DMS53 (cell line): Measurements from ENCODE around the gene SPDYE17.
"Not testable (repeated sequence)": the region's sequence is repeated elsewhere in the genome, so short reads cannot be mapped to it uniquely, and the experiment has no call there.

ENCODE experiments used
- DNase-seq: peaks from one replicate; lab custom pipeline; 2025; lab: John Stamatoyannopoulos, UW

SPDYE17 gene

GRCh38 chr7:76998764-76999450 lies 33.3 kb downstream of the SPDYE17 start:
- peak; percentile 31 for DNase-seq

- DNase-seq, result no peak
These were observed 33.9 kb downstream of the SPDYE17 start for GRCh38 chr7:76998285-76998589.

- peak; percentile 17 for DNase-seq
These were observed 34.5 kb downstream of the SPDYE17 start for GRCh38 chr7:76997381-76998284.

GRCh38 chr7:76996932-76997331 lies 35.2 kb downstream of the SPDYE17 start:
- not testable (repeated sequence) for DNase-seq

GRCh38 chr7:76994286-76994685 lies 37.9 kb downstream of the SPDYE17 start:
- not testable (repeated sequence) for DNase-seq

GRCh38 chr7:76993831-76994230 lies 38.3 kb downstream of the SPDYE17 start:
- DNase-seq, result not testable (repeated sequence)

- not testable (repeated sequence) for DNase-seq
These were observed 39.3 kb downstream of the SPDYE17 start for GRCh38 chr7:76992871-76993270.

- DNase-seq, result not testable (repeated sequence)
These were observed 40.0 kb downstream of the SPDYE17 start for GRCh38 chr7:76992204-76992603.

- DNase-seq, result not testable (repeated sequence)
These were observed 42.0 kb downstream of the SPDYE17 start for GRCh38 chr7:76990202-76990601.

GRCh38 chr7:76985924-76986717 lies 46.0 kb downstream of the SPDYE17 start:
- DNase-seq, result not testable (repeated sequence)

GRCh38 chr7:76984784-76985136 lies 47.4 kb downstream of the SPDYE17 start:
- DNase-seq, result not testable (repeated sequence)

GRCh38 chr7:76983937-76984783 lies 48.0 kb downstream of the SPDYE17 start:
- DNase-seq, result not testable (repeated sequence)

GRCh38 chr7:76983333-76983732 lies 48.8 kb downstream of the SPDYE17 start:
- not testable (repeated sequence) for DNase-seq

GRCh38 chr7:76982501-76982900 lies 49.7 kb downstream of the SPDYE17 start:
- DNase-seq, result not testable (repeated sequence)

- not testable (repeated sequence) for DNase-seq
These were observed 50.8 kb downstream of the SPDYE17 start for GRCh38 chr7:76981187-76981970.

- DNase-seq, result not testable (repeated sequence)
These were observed 51.6 kb downstream of the SPDYE17 start for GRCh38 chr7:76980576-76980975.

- DNase-seq, result not testable (repeated sequence)
These were observed 54.3 kb downstream of the SPDYE17 start for GRCh38 chr7:76977761-76978367.

GRCh38 chr7:76974793-76975579 lies 57.2 kb downstream of the SPDYE17 start:
- not testable (repeated sequence) for DNase-seq

- DNase-seq, result not testable (repeated sequence)
These were observed 57.8 kb downstream of the SPDYE17 start for GRCh38 chr7:76974336-76974735.
